HG03442 (cell line): ENCODE results near the gene TMEM81.

Experiments used
- ATAC-seq: cut with Tn5 transposase; IDR thresholded peaks from one replicate; pipeline ENCODE4 v1.9.1; 2021; ENCODE audit warnings: mild to moderate bottlenecking, moderate library complexity; ENCODE audit not compliant: unreplicated experiment

Gene TMEM81

DNA sequence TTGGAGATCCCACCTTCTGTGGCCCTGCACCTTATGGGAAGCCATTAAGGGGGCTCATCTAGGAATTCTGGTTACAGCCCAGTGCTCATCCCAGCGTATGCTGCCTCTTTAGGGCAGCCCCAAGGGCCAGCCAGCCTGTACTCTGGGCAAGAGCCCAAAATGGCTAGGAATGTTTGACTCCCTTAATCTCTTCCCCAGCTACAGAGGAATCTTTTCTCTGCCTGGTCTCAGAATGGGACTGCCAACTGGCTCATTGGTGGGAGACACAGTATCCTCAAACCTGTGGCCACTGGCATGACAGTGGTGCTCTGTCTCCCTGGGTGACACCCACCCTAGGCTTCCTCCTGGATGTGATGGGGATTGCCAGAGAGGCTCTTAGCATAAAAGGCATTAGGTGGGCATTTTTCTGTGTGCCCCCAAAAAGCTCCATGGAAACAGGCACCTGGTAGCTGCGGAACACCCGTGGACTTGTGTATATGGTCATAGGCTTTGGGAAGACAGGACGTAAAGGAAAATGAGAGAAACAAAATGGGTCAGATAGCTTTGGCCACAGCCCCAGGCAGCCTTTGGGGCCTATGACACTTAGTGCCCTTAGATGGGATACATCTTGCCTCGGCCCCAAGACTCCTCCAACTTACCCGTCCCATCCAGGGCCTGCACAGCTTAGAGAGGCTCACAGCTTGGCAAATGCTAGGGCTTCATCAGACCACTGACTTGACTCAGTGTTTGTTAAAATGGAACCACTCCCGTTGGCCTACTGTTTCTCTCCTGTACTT is 6.9 kb downstream of the TMEM81 start:
- ATAC-seq: no peak

DNA sequence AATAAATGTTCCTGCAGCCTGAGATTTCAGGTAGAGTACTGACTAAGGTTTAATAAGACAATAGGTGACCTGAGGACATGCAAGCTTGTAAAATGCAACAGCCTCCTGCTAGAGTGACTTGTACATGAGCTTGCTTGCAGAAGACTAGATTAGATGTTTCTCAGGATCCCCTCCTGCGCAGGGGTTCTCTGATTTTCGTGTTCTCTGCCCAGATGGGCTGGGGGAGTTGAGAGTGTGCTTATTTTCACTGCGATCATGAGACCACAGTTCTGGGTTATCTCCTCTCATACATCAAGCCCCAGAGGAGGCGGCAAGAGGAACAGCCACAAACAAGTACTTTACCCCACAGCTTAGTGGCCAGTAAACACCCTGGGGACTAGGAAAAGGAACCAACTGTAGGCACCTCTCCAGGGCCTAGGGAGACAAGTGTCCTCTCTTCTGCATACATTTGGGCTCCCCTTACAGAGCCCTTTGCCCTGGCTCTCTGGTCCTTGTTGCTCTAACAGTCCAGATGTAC is 8.0 kb downstream of the TMEM81 start:
- no peak for ATAC-seq

DNA sequence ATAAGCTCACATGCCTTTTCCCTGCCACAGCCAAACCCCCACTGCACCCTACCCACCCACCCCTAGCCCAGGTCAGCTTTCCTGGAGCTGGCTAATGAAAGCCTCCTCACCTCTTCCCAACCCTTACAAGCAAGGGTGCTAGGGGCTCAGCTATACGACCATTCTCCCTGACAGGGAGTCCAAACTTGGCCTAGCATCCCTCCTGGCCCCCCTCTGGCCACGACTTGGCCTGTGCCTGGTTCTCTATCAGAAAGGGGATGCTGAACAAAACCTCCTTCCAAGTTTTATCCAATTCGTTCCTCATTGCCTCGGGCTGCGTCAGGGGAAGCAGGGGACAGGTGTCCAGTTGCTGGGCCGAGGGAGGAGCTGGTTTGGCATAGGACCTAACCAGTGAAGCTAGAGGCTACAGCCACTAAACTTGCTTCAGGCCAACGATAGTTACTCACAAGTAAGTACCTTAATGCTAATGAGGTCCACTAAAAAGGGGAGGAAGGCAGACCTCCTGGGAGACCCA is 8.6 kb downstream of the TMEM81 start:
- ATAC-seq: no peak

DNA sequence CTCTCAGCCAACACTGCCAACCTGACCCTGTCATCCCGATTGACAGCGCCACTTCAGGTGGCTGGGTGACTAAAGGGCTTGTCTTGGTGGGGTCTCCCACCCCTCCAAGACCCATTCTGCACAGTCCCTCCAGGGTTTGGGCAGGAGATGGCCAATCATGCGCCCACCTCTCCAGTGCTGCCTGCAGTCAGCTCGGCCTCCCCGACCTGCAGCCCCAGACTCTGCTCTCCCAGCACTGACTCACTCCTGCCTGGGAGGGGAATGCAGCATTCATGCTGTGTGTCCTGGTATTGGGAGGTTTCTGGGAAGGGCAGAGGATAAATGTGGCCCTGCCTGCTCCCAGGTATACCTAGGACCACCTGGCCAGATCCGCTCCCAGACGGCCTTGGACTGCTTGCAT is 9.7 kb downstream of the TMEM81 start:
- ATAC-seq: no peak

DNA sequence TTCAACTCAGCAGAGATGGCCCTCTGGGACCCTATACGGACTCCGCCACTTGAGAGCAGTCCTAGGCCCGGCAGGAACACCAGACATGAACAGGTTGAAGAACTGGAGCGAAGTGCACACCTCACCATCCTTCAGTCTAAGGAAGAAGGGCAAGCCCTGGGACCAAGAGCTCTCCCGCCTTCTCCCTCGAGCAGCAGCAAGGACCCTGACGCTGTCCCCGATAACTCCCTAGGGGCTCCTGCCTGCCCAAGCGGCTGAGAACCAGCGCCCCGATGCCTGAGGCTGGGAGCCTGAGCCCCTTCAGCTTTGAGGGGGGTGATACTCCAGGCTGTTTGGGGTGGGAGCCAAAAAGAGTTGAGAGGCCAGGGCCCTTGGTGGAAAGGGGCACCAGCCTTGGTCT is 10.2 kb downstream of the TMEM81 start:
- ATAC-seq: no peak

DNA sequence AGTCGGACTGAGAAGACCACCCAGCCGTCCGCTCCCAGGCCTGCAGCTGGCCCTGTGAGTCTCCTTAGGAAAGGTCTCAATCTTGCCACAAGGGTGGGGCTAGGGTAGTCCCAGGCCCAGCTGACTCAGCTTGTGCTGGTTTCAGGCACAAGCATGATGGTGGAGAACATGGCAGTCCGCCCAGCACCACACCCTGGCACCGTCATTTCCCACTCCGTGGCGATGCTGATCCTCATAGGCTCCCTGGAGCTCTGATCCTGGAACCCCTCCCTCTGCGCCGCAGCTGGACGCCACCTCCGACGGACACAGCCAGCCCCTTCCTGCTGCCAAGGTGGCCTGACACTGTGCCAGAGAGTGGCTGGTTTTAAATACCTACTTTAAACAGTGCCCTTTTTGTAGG is 10.7 kb downstream of the TMEM81 start:
- no peak for ATAC-seq

DNA sequence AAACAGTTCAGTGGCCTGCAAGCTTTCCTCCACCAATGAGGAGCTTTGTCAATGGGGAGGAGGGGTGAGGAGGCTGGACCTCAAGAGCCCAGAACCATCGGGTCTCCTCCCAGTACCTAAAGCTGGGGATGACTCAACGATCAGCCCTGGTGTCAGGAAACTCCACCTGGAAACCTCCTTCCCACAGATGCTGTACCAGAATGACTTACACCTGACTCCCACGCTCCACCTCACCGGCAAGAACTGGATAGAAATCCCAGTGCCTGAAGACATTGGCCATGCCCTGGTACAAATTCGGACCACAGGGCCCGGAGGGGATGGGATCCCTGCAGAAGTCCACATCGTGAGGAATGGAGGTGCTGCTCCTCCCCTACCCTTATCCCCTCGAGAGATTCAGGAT is 11.4 kb downstream of the TMEM81 start:
- no peak for ATAC-seq

DNA sequence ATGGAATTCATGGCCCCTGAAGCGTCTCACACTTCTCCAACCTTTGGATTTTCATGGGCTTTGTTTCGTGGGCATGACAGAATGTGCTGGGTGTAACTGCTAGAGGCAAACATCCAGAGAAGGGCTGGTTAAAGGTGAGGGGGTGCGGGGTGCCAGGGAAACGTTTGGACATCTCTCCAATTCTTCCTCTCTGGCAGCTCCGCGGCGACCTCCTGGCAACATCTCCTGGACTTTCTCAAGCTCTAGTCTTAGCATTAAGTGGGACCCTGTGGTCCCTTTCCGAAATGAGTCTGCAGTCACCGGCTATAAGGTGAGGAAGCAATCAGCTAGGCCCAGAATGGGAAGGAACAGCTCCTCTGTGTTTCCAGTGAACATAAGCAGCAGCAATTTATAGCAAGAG is 12.0 kb downstream of the TMEM81 start:
- ATAC-seq: no peak

DNA sequence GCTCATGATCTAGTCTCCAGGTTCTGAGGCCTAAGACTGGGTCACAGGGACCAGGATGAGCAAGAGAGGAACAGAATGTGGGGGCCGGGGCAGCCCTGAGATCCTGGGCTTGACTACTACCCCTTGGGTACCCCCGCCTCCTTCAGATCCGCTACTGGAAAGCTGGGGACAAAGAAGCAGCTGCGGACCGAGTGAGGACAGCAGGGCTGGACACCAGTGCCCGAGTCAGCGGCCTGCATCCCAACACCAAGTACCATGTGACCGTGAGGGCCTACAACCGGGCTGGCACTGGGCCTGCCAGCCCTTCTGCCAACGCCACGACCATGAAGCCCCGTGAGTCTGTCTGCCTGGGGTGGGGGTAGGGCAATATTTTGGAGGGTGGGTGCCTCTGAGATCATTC is 12.5 kb downstream of the TMEM81 start:
- ATAC-seq: no peak

DNA sequence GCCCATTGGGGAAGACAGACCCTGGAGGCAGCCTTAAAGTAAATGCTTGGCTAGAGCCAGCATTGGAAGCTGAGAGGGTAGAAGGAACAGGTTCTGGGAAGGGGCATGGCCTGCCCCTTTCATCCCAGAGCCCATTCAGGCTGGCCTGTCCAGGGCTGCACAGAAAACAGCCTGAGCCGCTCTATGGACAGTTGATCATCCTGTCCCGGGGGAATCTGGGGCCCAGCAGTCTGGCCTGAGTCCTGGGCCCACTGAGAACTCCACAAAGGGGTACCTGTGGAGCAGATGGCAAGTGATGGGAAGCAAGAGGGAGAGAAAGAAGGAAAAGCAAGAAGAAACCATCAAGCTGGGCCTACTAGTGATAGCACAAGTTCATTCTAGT is 13.2 kb downstream of the TMEM81 start:
- ATAC-seq: no peak

DNA sequence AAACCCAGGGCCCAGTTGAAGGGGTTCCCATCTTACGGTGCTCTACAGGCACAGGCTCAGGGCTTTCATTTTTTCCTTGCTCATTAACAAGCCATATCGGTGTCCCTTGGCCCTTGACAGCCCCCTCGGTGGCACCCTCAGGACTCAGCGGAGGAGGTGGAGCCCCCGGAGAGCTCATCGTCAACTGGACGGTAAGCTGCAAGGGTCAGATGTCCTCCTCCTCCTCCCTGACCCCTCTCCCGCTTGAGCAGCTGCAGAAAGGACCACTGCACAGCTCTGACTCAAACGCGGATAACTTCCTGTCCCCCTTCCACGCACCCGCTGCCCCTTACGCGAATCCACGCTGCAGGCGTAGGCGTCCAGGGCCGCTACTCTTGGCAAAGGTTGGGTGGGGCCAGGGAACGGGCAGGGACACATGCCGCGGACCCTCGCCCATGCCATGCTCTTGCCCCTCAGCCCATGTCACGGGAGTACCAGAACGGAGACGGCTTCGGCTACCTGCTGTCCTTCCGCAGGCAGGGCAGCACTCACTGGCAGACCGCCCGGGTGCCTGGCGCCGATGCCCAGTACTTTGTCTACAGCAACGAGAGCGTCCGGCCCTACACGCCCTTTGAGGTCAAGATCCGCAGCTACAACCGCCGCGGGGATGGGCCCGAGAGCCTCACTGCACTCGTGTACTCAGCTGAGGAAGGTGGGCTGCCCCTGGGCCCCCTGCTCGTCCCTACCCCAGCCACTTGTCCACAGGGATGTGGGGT is 14.7 kb downstream of the TMEM81 start:
- ATAC-seq: no peak

DNA sequence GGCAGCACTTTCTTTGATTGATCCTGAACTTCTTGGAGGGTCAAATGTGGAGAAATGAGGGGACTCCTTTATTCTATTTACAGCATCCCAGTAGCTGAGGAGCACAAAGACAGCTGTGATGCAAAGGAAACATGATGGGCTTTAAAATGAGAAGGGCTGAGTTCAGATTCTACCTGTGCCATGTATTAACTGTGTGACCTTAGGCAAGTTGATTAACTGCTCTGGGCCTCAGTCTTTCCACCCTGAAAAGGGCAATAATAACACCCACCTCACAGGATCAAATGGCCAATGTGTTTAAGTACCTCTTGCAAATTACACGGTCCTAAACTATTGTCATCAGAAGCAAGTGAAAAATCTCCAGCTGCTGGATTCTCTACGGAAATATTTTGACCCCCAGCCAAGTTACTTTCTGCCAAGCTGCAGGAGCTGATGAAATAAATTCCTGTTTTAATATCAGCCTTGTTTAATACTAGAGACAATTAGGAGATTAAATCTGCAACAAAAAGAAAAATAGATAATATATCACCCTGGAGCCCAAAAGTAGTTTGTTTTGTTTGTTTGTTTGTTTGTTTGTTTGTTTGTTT is 15.7 kb downstream of the TMEM81 start:
- no peak for ATAC-seq

DNA sequence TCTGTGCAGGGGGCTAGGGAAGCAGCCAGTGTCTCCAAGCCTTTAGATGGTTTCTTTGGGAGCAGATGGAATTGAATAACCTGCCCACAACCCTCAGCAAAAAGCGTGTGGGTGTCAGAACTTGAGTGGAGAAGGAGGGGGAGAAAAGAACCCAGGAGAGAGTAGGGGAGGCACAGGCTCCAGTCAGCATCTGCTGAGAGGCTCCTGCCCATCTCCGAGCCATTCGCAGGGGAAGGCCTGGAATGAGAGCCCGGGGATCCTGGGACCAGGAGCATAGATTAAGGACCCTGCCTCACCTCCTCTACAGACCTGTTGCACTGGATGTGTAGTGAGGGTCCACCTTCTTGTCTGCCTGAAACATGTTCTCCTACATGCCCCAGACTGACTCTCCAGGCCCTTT is 16.3 kb downstream of the TMEM81 start:
- ATAC-seq: no peak

DNA sequence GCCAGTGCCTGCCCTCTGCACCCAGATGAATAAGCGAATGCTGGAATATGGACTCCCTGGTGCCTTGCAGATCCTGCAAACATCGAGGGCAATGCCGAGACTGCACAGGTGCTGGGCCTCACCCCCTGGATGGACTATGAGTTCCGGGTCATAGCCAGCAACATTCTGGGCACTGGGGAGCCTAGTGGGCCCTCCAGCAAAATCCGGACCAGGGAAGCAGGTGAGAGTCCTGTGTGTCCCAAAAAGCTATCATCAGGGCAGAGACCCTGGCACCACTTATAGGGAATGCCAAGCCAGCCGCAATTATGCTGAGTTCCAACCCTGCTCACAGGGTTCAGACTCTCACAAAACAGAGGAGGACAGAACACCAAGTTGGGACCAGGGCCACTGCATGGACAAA is 17.2 kb downstream of the TMEM81 start:
- no peak for ATAC-seq

DNA sequence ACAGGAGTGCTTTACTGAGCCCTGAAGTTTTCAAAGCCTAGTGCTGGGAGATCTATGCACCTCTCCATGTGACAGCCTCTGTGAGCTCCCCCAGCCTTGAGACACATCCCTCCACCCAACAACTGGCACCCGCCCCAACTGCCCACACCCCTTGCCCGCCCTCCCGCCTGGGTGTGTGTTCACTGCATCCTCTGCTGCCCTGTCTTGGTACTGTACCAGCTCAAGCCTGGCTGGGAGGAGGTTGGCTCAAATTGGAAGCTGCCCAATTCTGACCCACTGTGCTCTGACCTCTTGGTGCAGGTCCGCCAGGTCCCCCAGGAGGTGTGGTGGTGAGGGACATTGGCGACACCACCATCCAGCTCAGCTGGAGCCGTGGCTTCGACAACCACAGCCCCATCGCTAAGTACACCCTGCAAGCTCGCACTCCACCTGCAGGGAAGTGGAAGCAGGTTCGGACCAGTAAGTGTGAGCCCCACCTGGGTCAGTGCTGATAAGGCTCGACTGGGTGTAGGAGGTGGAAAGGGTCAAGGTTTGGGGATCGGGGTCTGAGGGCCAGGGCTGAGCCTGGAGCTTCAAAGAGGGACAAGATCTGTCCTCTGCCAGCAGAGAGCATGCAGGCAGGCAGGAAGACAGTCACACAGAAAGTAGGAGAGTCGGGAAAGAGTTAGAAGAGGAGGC is 18.0 kb downstream of the TMEM81 start:
- no peak for ATAC-seq

DNA sequence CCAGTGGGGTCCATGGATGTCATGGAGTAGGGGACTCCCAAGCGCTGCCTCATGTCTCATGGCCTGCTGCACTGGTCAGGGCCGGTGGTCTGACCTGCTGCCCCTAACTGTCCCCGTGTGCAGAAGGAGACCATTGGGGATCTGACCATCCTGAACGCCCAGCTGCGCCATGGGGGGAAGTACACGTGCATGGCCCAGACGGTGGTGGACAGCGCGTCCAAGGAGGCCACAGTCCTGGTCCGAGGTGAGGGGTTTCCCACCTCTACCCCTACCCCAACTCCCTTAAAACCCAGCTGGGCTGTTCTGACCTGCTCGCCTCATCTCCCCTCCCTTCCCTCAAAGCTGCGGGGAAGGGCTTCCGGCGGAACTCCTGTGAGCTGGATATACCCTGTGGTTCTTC is 18.6 kb downstream of the TMEM81 start:
- no peak for ATAC-seq

DNA sequence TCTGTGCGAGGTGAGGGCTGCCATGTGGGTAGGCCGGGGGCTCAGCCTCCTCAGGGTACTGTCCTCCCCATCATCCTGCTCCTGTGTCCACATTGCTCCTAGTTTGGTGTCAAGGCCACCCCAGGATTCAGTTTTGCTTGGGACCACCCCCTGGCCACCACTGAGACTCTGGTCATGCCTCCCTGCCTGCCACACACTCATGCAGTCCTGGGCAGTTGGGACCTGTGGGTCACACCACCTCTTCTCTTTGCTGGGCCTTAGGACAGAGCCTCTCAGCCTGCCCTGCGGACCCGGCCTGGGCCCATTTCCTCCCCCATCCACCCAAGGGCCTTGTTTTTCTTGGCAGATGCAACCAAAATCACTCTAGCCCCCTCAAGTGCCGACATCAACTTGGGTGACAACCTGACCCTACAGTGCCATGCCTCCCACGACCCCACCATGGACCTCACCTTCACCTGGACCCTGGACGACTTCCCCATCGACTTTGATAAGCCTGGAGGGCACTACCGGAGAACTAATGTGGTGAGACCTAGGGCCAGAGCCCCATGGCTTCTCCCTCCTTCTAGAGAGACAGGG is 19.4 kb downstream of the TMEM81 start:
- no peak for ATAC-seq

DNA sequence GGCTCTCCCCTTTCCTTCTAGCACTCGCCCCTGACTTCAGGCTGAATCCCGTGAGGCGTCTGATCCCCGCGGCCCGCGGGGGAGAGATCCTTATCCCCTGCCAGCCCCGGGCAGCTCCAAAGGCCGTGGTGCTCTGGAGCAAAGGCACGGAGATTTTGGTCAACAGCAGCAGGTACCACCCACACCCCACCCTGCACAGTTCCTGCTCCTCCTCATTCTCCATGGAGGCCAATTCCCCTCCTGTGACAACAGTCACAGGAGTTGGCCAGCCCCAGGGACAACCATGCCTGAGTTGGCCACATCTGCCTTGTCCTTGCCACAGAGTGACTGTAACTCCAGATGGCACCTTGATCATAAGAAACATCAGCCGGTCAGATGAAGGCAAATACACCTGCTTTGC is 20.0 kb downstream of the TMEM81 start:
- ATAC-seq: no peak

DNA sequence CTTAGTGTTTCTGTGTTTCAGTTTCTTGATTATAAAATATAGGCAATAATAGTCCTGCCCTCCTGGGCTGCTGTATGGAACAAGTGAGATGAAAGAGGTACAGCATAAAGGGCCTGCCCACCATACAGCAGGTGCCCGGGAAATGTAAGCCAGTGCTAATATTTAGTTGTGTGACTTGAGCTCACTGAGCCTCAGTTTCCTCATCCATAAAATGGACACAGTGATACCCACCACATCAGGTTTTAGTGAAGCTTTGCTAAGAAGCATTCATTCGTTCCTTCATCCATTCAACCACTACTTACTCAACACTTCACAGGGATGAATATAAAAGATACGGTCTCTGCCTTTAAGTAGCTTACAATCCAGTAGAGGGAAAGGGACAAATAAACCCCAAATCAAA is 21.4 kb downstream of the TMEM81 start:
- ATAC-seq: no peak

DNA sequence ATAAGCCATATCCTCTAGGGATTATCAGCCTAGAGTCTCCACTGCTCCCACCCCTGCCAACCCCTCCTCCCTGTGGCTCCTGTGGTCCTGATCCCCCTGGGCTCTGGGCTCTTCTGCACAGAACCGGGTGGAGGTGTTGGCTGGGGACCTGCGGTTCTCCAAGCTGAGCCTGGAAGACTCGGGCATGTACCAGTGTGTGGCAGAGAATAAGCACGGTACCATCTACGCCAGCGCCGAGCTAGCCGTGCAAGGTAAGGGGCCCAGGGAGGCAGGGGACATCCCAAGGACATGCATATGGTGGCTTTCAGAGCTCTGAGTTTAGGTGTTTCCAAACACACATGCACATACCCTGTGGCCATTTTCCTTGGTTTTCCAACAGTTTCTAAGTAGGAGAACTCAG is 21.9 kb downstream of the TMEM81 start:
- no peak for ATAC-seq

DNA sequence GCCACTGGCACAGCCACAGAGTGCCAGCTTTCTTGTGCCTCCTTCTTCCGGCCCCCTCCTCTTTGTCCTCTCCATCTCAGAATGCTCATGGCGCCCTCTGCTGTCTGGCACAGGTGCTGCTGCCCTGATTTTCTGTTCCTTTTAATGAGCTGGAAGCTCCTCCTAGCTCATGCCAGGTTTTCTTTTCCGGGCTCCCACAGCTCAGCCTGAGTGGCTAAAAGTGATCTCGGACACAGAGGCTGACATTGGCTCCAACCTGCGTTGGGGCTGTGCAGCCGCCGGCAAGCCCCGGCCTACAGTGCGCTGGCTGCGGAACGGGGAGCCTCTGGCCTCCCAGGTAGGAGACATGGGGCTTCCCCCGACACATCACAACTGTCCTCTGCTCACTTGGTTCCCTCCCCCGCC is 22.6 kb downstream of the TMEM81 start:
- ATAC-seq: no peak
